ENCODE measurements around the gene SQSTM1.

The SQSTM1 gene

GRCh38 chr5:179828756-179829421 is 8.2 kb downstream of the SQSTM1 start:
- no peak overlapping the region for H3K4me3 ChIP-seq (ENCODE audit: low read depth, low read length)
- TF ChIP-seq CTCF (IDR thresholded peaks at IDR 0.05; ENCODE audit: low read depth, low read length) (no peak), MYC (IDR thresholded peaks at IDR 0.05; ENCODE audit: low read depth, low read length) (no peak)
- DNase-seq (ENCODE audit: low read depth): no peak

- H3K4me3 ChIP-seq (ENCODE audit: low read depth, low read length): no peak overlapping the region
- no peak for DNase-seq (ENCODE audit: low read depth)
- TF ChIP-seq POLR2A (IDR thresholded peaks at IDR 0.05; ENCODE audit: extremely low read depth, insufficient read length) (no peak), CTCF (IDR thresholded peaks at IDR 0.05; ENCODE audit: low read depth, low read length) (no peak), MAX (IDR thresholded peaks at IDR 0.05; ENCODE audit: low read depth, low read length) (no peak), MYC (IDR thresholded peaks at IDR 0.05; ENCODE audit: low read depth, low read length) (no peak)
Measured at GRCh38 chr5:179829732-179830435, 9.2 kb downstream of the SQSTM1 start.

- H3K4me3 ChIP-seq (ENCODE audit: low read depth, low read length): no peak overlapping the region
- TF ChIP-seq CTCF (IDR thresholded peaks at IDR 0.05; ENCODE audit: low read depth, low read length): no peak
- no peak for TF ChIP-seq POLR2A (IDR thresholded peaks at IDR 0.05; ENCODE audit: extremely low read depth, insufficient read length)
- no peak for TF ChIP-seq MYC (IDR thresholded peaks at IDR 0.05; ENCODE audit: low read depth, low read length)
- TF ChIP-seq MAX (IDR thresholded peaks at IDR 0.05; ENCODE audit: low read depth, low read length): no peak
- DNase-seq (ENCODE audit: low read depth): no peak
Measured at GRCh38 chr5:179830818-179831468, 10.2 kb downstream of the SQSTM1 start.

- no peak for TF ChIP-seq MYC (IDR thresholded peaks at IDR 0.05; ENCODE audit: low read depth, low read length)
- no peak for TF ChIP-seq POLR2A (IDR thresholded peaks at IDR 0.05; ENCODE audit: extremely low read depth, insufficient read length)
- no peak for TF ChIP-seq MAX (IDR thresholded peaks at IDR 0.05; ENCODE audit: low read depth, low read length)
- TF ChIP-seq CTCF (IDR thresholded peaks at IDR 0.05; ENCODE audit: low read depth, low read length): no peak
- DNase-seq (ENCODE audit: low read depth): no peak
Measured at GRCh38 chr5:179832039-179832745, 11.5 kb downstream of the SQSTM1 start.

GRCh38 chr5:179833056-179833708 is 12.5 kb downstream of the SQSTM1 start:
- H3K4me3 ChIP-seq (ENCODE audit: low read depth, low read length): no peak overlapping the region
- no peak for DNase-seq (ENCODE audit: low read depth)
- TF ChIP-seq CTCF (IDR thresholded peaks at IDR 0.05; ENCODE audit: low read depth, low read length) (no peak), MYC (IDR thresholded peaks at IDR 0.05; ENCODE audit: low read depth, low read length) (no peak), MAX (IDR thresholded peaks at IDR 0.05; ENCODE audit: low read depth, low read length) (no peak), POLR2A (IDR thresholded peaks at IDR 0.05; ENCODE audit: extremely low read depth, insufficient read length) (no peak)

More at GRCh38 chr5:179832039-179832745, 11.5 kb downstream of the SQSTM1 start:
- H3K4me3 ChIP-seq (ENCODE audit: low read depth, low read length): no peak overlapping the region
